HUDEP-2 (cell line): Measurements from ENCODE around the gene DALRD3.

Experiments used
- DNase-seq, 76 experiments: peaks; one replicate each; lab custom pipeline; 2025; ENCODE audit not compliant: unreplicated experiment in 76 of 76; lab: John Stamatoyannopoulos, UW

The DALRD3 gene

DNA sequence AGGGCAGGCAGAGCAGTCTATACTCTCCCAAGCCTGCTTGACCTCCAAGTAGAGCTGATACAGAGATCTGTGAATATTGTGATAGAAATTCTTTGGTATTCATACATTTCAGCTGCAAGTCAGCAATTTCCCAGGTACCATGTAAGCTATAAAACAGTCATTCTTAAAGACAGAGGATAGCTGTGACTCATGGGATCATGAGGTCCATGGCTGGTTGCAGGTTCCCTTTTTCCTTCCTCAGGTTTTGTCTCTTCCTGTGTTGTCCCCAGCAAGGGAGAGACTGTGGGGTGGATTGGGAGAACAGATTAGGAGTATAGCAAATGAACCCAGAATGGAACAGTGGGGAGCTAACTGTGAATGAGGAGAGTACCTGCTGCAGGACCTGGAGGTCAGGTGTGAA is 33.7 kb downstream of the DALRD3 start:
- no peak for DNase-seq

DNA sequence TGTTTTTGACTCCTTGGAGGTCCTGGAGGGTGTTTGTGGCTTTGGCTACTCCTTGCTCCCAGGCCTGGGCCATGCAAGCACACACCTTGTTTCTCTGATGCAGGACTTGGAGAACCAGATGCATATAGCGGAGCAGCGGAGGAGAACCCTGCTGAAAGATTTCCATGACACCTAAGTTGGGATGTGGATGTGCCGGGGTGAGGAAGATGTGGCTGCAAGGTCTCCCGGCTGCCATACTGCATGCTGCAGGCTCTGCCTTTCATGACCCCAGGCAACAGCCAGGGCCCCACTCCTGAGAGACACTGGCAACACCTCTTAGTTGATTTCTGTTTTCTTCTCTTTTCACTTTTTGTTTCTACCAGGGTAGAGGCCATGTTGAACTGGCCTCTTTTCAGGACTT is 35.3 kb downstream of the DALRD3 start:
- no peak for DNase-seq

DNA sequence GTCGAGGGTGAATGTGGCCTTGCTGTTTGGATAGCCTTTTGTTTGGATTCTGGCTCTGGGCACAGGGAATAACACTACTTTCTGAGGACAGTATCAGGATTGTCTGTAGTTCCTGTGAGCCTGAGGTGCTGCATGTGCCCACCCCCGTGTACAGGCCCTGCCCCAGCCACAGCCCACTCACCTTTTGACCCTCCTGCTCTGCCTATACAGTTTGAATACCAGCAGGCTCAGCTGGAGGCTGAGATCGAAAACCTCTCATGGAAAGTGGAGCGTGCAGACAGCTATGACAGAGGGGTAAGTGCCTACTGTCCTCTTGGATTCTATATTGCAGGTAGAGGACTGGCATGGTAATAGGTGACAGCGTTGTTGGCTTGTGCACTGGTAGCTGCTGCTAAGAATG is 35.7 kb downstream of the DALRD3 start:
- no peak for DNase-seq

- DNase-seq, result no peak
These were observed 36.4 kb downstream of the DALRD3 start for GRCh38 chr3:48982016-48982415.

DNA sequence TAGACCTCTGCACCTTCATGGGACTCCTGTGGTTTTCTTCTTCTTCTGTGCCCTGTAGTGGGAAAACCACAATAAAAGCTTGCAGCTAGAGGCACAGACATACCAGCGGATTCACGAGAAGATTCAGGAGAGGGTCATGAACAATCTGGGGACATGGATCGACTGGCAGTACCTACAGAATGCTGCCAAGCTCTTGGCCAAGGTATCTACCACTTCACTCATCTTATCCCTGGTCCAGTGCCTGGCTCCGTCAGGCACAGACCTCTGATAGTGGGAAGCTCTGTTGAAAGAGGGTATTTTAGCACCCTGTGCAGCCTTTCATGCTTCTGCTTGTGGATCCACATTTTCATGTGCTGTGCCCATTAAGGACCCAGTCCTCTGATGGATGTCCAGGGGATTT is 38.1 kb downstream of the DALRD3 start:
- DNase-seq, result no peak

DNA sequence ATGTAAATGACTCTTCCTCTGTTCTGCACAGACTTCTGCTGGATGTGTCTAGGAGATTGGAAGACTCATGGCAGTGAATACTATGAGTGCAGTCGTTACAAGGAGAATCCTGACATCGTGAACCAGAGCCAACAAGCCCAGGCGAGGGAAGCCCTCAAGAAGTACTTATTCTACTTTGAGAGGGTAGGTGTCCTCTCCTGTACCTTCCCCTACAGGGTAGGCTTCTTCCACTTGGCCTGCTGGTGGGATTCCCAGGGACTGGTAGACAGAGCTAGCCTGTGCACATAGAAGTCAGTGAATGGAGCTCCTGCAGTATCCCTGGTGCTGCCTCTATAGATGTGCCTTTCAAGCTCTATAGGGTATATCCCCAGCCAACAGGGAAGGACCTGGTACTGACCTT is 38.9 kb downstream of the DALRD3 start:
- no peak for DNase-seq

DNA sequence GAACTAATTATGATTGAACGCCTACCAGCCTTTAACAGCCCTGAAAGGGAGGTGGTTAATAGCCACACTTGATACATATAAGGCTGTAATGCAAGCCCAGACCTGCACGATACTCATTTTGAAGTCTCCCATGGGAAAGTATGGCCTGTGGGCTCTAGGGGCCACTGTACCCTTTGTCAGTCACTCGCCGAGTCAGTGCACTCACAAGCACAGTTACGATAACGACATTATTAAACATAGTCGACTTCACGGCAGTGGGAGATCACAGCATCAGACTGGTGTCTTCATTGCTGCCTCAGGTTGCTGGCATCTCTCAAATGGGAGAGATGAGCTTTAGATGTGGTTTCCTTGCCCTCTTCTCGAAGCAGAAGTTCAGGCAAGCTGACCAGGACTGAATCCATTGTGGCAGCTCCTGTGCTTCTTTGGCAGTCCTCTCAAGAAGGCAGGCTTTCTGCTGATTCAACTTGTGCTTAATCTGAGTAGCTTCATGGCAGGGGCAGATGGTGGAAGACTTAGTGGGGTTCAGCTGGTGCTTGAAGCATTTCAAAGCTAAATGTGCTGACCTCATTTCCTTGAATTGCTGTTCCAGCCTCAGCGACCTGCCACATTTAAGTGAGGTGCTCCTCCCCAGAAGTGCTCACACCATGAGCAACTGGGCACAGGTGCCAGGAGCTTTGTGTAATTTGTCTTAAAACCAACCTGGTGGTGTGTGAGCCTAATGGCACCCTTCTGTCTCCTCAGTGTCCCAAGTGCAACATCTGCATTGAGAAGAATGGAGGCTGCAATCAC is 44.1 kb downstream of the DALRD3 start:
- no peak for DNase-seq

- DNase-seq, result no peak
These were observed 47.8 kb downstream of the DALRD3 start for GRCh38 chr3:48970586-48970985.

GRCh38 chr3:48966876-48967361 is 51.5 kb downstream of the DALRD3 start:
- DNase-seq, result no peak

DNA sequence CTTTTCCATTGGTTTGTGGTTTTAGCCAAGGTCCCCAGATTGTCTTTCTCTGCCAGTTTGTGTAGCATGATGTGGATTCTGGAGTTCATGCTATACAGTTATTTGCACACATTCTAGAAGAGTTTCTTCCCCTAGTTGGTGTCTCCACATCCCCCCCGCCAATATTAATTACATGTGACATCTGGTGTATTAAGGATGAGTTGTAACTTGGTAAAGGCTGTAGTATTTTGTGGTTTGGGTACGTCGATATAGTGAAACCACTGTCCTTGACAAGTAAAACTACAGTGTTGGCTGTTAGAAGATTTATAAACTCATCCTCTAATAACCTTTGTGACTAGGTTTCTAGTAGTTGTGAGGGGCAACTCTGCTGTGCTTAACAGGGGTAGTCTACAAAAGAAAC is 52.0 kb downstream of the DALRD3 start:
- DNase-seq, result no peak
